HG03280 (cell line): ENCODE results near the gene KLF3.

Experiments
- ATAC-seq: cut with Tn5 transposase; IDR thresholded peaks from one replicate; pipeline ENCODE4 v1.9.1; 2021; ENCODE audit warnings: mild to moderate bottlenecking, moderate library complexity; ENCODE audit not compliant: unreplicated experiment

KLF3 gene

GRCh38 chr4:38673130-38673978 is 9.4 kb downstream of the KLF3 start:
- ATAC-seq, result no peak

GRCh38 chr4:38674258-38675144 is 10.5 kb downstream of the KLF3 start:
- ATAC-seq, result no peak

GRCh38 chr4:38675146-38676121 is 11.4 kb downstream of the KLF3 start:
- ATAC-seq, result no peak

- ATAC-seq, result no peak
Observed at GRCh38 chr4:38676986-38677385, 13.0 kb downstream of the KLF3 start.

GRCh38 chr4:38677441-38677840 is 13.4 kb downstream of the KLF3 start:
- no peak for ATAC-seq

- ATAC-seq, result no peak
Observed at GRCh38 chr4:38678078-38678477, 14.1 kb downstream of the KLF3 start.

- ATAC-seq, result no peak
Observed at GRCh38 chr4:38679921-38680320, 15.9 kb downstream of the KLF3 start.

- no peak for ATAC-seq
Observed at GRCh38 chr4:38681281-38681991, 17.4 kb downstream of the KLF3 start.

GRCh38 chr4:38682336-38682735 is 18.3 kb downstream of the KLF3 start:
- no peak for ATAC-seq

- no peak for ATAC-seq
Observed at GRCh38 chr4:38683276-38683675, 19.3 kb downstream of the KLF3 start.

GRCh38 chr4:38684271-38684670 is 20.3 kb downstream of the KLF3 start:
- ATAC-seq, result no peak

GRCh38 chr4:38684951-38685844 is 21.2 kb downstream of the KLF3 start:
- no peak for ATAC-seq

- no peak for ATAC-seq
Observed at GRCh38 chr4:38686682-38687081, 22.7 kb downstream of the KLF3 start.

- ATAC-seq, result no peak
Observed at GRCh38 chr4:38687571-38688011, 23.6 kb downstream of the KLF3 start.

GRCh38 chr4:38688676-38689355 is 24.8 kb downstream of the KLF3 start:
- ATAC-seq, result no peak

- no peak for ATAC-seq
Observed at GRCh38 chr4:38691251-38692008, 27.4 kb downstream of the KLF3 start.

- no peak for ATAC-seq
Observed at GRCh38 chr4:38692421-38692820, 28.4 kb downstream of the KLF3 start.

- no peak for ATAC-seq
Observed at GRCh38 chr4:38693569-38693968, 29.6 kb downstream of the KLF3 start.
